H9 (cell line): ENCODE data around the gene EXOC1L. TPM values are rescaled to one million over a fixed set of nuclear protein-coding genes. Genes with fewer than 3 reads are reported as not detected.

Source experiments
- DNase-seq: peaks from one replicate; pipeline ENCODE4 v3.0.0-alpha.2; 2017
- H2AFZ ChIP-seq: one replicate; pipeline ENCODE4 v1.6.1; 2013; ENCODE audit warnings: mild to moderate bottlenecking, low read length, control low read depth, moderate library complexity
- H2AK5ac ChIP-seq: 2 replicates; pipeline ENCODE4 v1.6.1; 2013; ENCODE audit warnings: low read length, control low read depth, mixed read lengths; ENCODE audit not compliant: insufficient read length
- H2BK120ac ChIP-seq: one replicate; pipeline ENCODE4 v1.6.1; 2013; ENCODE audit warnings: low read depth, mild to moderate bottlenecking, low read length, control low read depth, inconsistent platforms; ENCODE audit not compliant: poor library complexity, severe bottlenecking
- H2BK12ac ChIP-seq: 2 replicates; pipeline ENCODE4 v1.6.1; 2013; ENCODE audit warnings: low read length, control low read depth, mixed read lengths, low read depth; ENCODE audit not compliant: insufficient read length
- H2BK15ac ChIP-seq: 2 replicates; pipeline ENCODE4 v1.6.1; 2013; ENCODE audit warnings: low read depth, low read length, control low read depth
- H2BK20ac ChIP-seq: one replicate; pipeline ENCODE4 v1.6.1; 2013; ENCODE audit warnings: low read depth, mild to moderate bottlenecking, low read length, control low read depth, inconsistent platforms; ENCODE audit not compliant: poor library complexity, severe bottlenecking
- H2BK5ac ChIP-seq: 2 replicates; pipeline ENCODE4 v1.6.1; 2013; ENCODE audit warnings: low read length, control low read depth, mixed read lengths; ENCODE audit not compliant: insufficient read length
- H3K14ac ChIP-seq: 2 replicates; pipeline ENCODE4 v1.6.1; 2013; ENCODE audit warnings: low read length, control low read depth; ENCODE audit not compliant: insufficient read depth
- H3K18ac ChIP-seq: 2 replicates; pipeline ENCODE4 v1.6.1; 2013; ENCODE audit warnings: low read depth, mild to moderate bottlenecking, mixed read lengths, low read length, control low read depth; ENCODE audit not compliant: insufficient read length
- H3K23ac ChIP-seq: 2 replicates; pipeline ENCODE4 v1.6.1; 2013; ENCODE audit warnings: low read length, control low read depth, mixed read lengths, low read depth; ENCODE audit not compliant: insufficient read length
- H3K23me2 ChIP-seq: 2 replicates; pipeline ENCODE4 v1.6.1; 2013; ENCODE audit warnings: low read depth, mild to moderate bottlenecking, mixed read lengths, low read length, control low read depth; ENCODE audit not compliant: insufficient read length, poor library complexity, severe bottlenecking
- H3K27ac ChIP-seq: 2 replicates; pipeline ENCODE4 v1.5.1; 2013; ENCODE audit warnings: low read length, control low read depth, mixed read lengths, low read depth; ENCODE audit not compliant: insufficient read length
- H3K27me3 ChIP-seq: 2 replicates; pipeline ENCODE4 v1.6.1; 2013; ENCODE audit warnings: low read length, control low read depth, inconsistent platforms; ENCODE audit not compliant: insufficient read depth
- H3K4ac ChIP-seq: 2 replicates; pipeline ENCODE4 v1.6.1; 2013; ENCODE audit warnings: low read depth, mild to moderate bottlenecking, control low read depth, inconsistent platforms, low read length, moderate library complexity
- H3K4me1 ChIP-seq: 2 replicates; pipeline ENCODE4 v1.6.1; 2013; ENCODE audit warnings: low read length, control low read depth, inconsistent platforms; ENCODE audit not compliant: insufficient read depth
- H3K4me2 ChIP-seq: 2 replicates; pipeline ENCODE4 v1.6.1; 2013; ENCODE audit warnings: low read length, control low read depth, mixed read lengths; ENCODE audit not compliant: insufficient read length, insufficient read depth
- H3K56ac ChIP-seq: 2 replicates; pipeline ENCODE4 v1.6.1; 2013; ENCODE audit warnings: low read depth, mild to moderate bottlenecking, mixed read lengths, low read length, control low read depth; ENCODE audit not compliant: insufficient read length
- H3K79me1 ChIP-seq: 2 replicates; pipeline ENCODE4 v1.6.1; 2013; ENCODE audit warnings: low read depth, mild to moderate bottlenecking, moderate library complexity, low read length, control low read depth, inconsistent platforms; ENCODE audit not compliant: insufficient read depth, poor library complexity, severe bottlenecking
- H3K79me2 ChIP-seq: 2 replicates; pipeline ENCODE4 v1.6.1; 2013; ENCODE audit warnings: low read length, control low read depth, inconsistent platforms; ENCODE audit not compliant: insufficient read depth
- H3K9ac ChIP-seq: 2 replicates; pipeline ENCODE4 v1.6.1; 2013; ENCODE audit warnings: low read length, control low read depth, mixed read lengths; ENCODE audit not compliant: insufficient read length; ENCODE audit errors: extremely low read depth
- H3K9me3 ChIP-seq: one replicate; pipeline ENCODE4 v1.6.1; 2013; ENCODE audit warnings: low read depth, low read length, inconsistent platforms; ENCODE audit not compliant: control insufficient read depth
- H3T11ph ChIP-seq: one replicate; pipeline ENCODE4 v1.6.1; 2013; ENCODE audit warnings: mild to moderate bottlenecking, low read length, control low read depth, inconsistent platforms
- H4K20me1 ChIP-seq: one replicate; pipeline ENCODE4 v1.6.1; 2013; ENCODE audit not compliant: control insufficient read depth, insufficient read length, insufficient read depth
- H4K5ac ChIP-seq: 2 replicates; pipeline ENCODE4 v1.6.1; 2013; ENCODE audit warnings: low read depth, mild to moderate bottlenecking, mixed read lengths, low read length, control low read depth; ENCODE audit not compliant: insufficient read length
- H4K8ac ChIP-seq: replicated peaks from 2 replicates; pipeline ENCODE4 v1.6.1; 2013; ENCODE audit warnings: low read length, control low read depth, mixed read lengths, low read depth; ENCODE audit not compliant: insufficient read length
- H4K91ac ChIP-seq: 2 replicates; pipeline ENCODE4 v1.6.1; 2013; ENCODE audit warnings: low read depth, mild to moderate bottlenecking, moderate library complexity, mixed read lengths, low read length, control low read depth; ENCODE audit not compliant: insufficient read length
- H3K27ac Mint-ChIP-seq, 3 experiments: 2 replicates in 2 of 3; 3 replicates in 1 of 3; pipeline ENCODE4 v1.8.0; 2020 to 2021; ENCODE audit warnings: mixed read lengths in 3 of 3, mild to moderate bottlenecking in 1 of 3, moderate library complexity in 1 of 3
- H3K27me3 Mint-ChIP-seq: 2 replicates; pipeline ENCODE4 v1.8.0; 2021; ENCODE audit warnings: low read depth, mild to moderate bottlenecking, moderate library complexity, mixed read lengths
- H3K36me3 Mint-ChIP-seq, 3 experiments: 2 replicates in 2 of 3; 3 replicates in 1 of 3; pipeline ENCODE4 v1.8.0; 2020 to 2021; ENCODE audit warnings: low read depth in 3 of 3, mixed read lengths in 3 of 3; ENCODE audit not compliant: insufficient read depth in 1 of 3
- H3K4me1 Mint-ChIP-seq, 2 experiments: 2 replicates each; pipeline ENCODE4 v1.8.0; 2020; ENCODE audit warnings: mixed read lengths in 2 of 2
- H3K4me3 Mint-ChIP-seq, 2 experiments: 2 replicates in 1 of 2; 3 replicates in 1 of 2; pipeline ENCODE4 v1.8.0; 2020 to 2021; ENCODE audit warnings: mild to moderate bottlenecking in 2 of 2, mixed read lengths in 2 of 2, moderate library complexity in 1 of 2
- H3K9me3 Mint-ChIP-seq, 2 experiments: 2 replicates in 1 of 2; 3 replicates in 1 of 2; pipeline ENCODE4 v1.8.0; 2020; ENCODE audit warnings: mild to moderate bottlenecking in 2 of 2, mixed read lengths in 2 of 2, moderate library complexity in 1 of 2
- total RNA-seq: library from RNA; stranded (reverse); gene quantifications from 2 replicates; pipeline ENCODE4 v1.2.1, GENCODE V29; 2021
- TF ChIP-seq, protein P1 (sequence below): fragments of 200-600 bp; sonication (generic); conservative IDR thresholded peaks from 3 replicates; pipeline ENCODE4 v1.8.0; 2021; ENCODE audit warnings: antibody characterized with exemption, mild to moderate bottlenecking

Gene EXOC1L
- total RNA-seq, 1 experiment from 2014 or later: not detected

- no peak overlapping the region for H3K4me2 ChIP-seq
- H3K23ac ChIP-seq: no peak overlapping the region
- TF ChIP-seq, protein P1, sequence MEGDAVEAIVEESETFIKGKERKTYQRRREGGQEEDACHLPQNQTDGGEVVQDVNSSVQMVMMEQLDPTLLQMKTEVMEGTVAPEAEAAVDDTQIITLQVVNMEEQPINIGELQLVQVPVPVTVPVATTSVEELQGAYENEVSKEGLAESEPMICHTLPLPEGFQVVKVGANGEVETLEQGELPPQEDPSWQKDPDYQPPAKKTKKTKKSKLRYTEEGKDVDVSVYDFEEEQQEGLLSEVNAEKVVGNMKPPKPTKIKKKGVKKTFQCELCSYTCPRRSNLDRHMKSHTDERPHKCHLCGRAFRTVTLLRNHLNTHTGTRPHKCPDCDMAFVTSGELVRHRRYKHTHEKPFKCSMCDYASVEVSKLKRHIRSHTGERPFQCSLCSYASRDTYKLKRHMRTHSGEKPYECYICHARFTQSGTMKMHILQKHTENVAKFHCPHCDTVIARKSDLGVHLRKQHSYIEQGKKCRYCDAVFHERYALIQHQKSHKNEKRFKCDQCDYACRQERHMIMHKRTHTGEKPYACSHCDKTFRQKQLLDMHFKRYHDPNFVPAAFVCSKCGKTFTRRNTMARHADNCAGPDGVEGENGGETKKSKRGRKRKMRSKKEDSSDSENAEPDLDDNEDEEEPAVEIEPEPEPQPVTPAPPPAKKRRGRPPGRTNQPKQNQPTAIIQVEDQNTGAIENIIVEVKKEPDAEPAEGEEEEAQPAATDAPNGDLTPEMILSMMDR: no peak
- H3K4me3 Mint-ChIP-seq: no peak overlapping the region
- H3K4ac ChIP-seq: no peak overlapping the region
- H2AFZ ChIP-seq: no peak overlapping the region
- no peak overlapping the region for H2AK5ac ChIP-seq
- H3K14ac ChIP-seq: no peak overlapping the region
- H3T11ph ChIP-seq: no peak overlapping the region
- H3K4me1 Mint-ChIP-seq: peaks cover 10% of the 10 kb centered on the region in 2 experiments
- H3K9me3 ChIP-seq: no peaks in the 10 kb centered on the region
- no peak for DNase-seq
- no peak overlapping the region for H3K9ac ChIP-seq
- H3K9me3 Mint-ChIP-seq: peaks cover 15 to 18% of the 10 kb centered on the region in 2 experiments; a peak in 4 of 5 replicates
- no peak overlapping the region for H4K5ac ChIP-seq
- H3K18ac ChIP-seq: no peak overlapping the region
- H3K27ac Mint-ChIP-seq: no peak overlapping the region
- H3K79me2 ChIP-seq: no peaks in the 10 kb centered on the region
- H4K91ac ChIP-seq: no peak overlapping the region
- no peak overlapping the region for H2BK15ac ChIP-seq
- H4K20me1 ChIP-seq: no peaks in the 10 kb centered on the region
- no peak overlapping the region for H2BK120ac ChIP-seq
- H2BK20ac ChIP-seq: no peak overlapping the region
- no peak overlapping the region for H2BK5ac ChIP-seq
- H3K27ac ChIP-seq: no peak overlapping the region
- no peaks in the 10 kb centered on the region for H3K27me3 ChIP-seq
- H3K56ac ChIP-seq: no peak overlapping the region
- peaks cover 0 to 14% (median 2%) of the 10 kb centered on the region in 3 experiments; a peak in 4 of 7 replicates for H3K36me3 Mint-ChIP-seq
- H3K27me3 Mint-ChIP-seq: peaks cover 1% of the 10 kb centered on the region; the same call in 1 of the 2 replicates
- H3K79me1 ChIP-seq: no peaks in the 10 kb centered on the region
- H2BK12ac ChIP-seq: no peak overlapping the region
- no peaks in the 10 kb centered on the region for H3K23me2 ChIP-seq
- H3K4me1 ChIP-seq: no peaks in the 10 kb centered on the region
- no peak overlapping the region for H4K8ac ChIP-seq
Observed at GRCh38 chr4:55838952-55839351, 19.4 kb downstream of the EXOC1L start.
